ENCODE measurements around the gene PROSER2. TPM values are rescaled to one million over a fixed set of nuclear protein-coding genes. Genes with fewer than 3 reads are reported as not detected.

Gene PROSER2
- total and polyA plus RNA-seq, 4 donors: 6.5 to 24.9 (median 9.9) TPM

DNA sequence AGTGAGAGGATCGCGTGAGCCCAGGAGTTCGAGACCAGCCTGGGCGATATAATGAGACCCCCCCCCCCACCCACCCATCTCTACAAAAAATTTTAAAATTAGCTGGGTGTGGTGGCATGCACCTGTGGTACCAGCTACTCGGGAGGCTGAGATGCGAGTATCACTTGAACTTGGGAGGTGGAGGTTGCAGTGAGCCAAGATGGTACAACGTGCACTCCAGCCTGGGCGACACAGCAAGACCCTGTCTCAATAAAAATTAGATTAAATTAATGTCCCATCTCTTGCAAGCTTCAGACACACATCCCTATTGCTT is 391 bp upstream of the PROSER2 start:
- no peak for TF ChIP-seq JUND (IDR thresholded peaks at IDR 0.05)
- TF ChIP-seq FOXA2 (IDR thresholded peaks at IDR 0.05): no peak
- TF ChIP-seq, protein P1, sequence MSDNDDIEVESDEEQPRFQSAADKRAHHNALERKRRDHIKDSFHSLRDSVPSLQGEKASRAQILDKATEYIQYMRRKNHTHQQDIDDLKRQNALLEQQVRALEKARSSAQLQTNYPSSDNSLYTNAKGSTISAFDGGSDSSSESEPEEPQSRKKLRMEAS (IDR thresholded peaks at IDR 0.05): no peak
- TF ChIP-seq, protein P2, sequence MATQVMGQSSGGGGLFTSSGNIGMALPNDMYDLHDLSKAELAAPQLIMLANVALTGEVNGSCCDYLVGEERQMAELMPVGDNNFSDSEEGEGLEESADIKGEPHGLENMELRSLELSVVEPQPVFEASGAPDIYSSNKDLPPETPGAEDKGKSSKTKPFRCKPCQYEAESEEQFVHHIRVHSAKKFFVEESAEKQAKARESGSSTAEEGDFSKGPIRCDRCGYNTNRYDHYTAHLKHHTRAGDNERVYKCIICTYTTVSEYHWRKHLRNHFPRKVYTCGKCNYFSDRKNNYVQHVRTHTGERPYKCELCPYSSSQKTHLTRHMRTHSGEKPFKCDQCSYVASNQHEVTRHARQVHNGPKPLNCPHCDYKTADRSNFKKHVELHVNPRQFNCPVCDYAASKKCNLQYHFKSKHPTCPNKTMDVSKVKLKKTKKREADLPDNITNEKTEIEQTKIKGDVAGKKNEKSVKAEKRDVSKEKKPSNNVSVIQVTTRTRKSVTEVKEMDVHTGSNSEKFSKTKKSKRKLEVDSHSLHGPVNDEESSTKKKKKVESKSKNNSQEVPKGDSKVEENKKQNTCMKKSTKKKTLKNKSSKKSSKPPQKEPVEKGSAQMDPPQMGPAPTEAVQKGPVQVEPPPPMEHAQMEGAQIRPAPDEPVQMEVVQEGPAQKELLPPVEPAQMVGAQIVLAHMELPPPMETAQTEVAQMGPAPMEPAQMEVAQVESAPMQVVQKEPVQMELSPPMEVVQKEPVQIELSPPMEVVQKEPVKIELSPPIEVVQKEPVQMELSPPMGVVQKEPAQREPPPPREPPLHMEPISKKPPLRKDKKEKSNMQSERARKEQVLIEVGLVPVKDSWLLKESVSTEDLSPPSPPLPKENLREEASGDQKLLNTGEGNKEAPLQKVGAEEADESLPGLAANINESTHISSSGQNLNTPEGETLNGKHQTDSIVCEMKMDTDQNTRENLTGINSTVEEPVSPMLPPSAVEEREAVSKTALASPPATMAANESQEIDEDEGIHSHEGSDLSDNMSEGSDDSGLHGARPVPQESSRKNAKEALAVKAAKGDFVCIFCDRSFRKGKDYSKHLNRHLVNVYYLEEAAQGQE (IDR thresholded peaks at IDR 0.05): no peak
- no peak for TF ChIP-seq RXRA (IDR thresholded peaks at IDR 0.05)
- no peak for TF ChIP-seq EGR1 (IDR thresholded peaks at IDR 0.05; ENCODE audit: low read depth in 2 of 2)
- TF ChIP-seq NR2F2 (IDR thresholded peaks at IDR 0.05): no peak
- TF ChIP-seq, protein P3, sequence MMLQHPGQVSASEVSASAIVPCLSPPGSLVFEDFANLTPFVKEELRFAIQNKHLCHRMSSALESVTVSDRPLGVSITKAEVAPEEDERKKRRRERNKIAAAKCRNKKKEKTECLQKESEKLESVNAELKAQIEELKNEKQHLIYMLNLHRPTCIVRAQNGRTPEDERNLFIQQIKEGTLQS (IDR thresholded peaks at IDR 0.05): no peak
- TF ChIP-seq YY1 (IDR thresholded peaks at IDR 0.05): no peak
- Histone ChIP-seq H3K27ac (ENCODE audit: low read depth in 1 of 2, low read length in 2 of 2) (peak overlapping the region; percentile 96), H3K9ac (ENCODE audit: low read depth in 1 of 2, low read length in 2 of 2) (no peak overlapping the region), H3K27me3 (ENCODE audit: control insufficient read depth in 4 of 4, insufficient read depth in 4 of 4, low read length in 3 of 4) (no peaks in the 10 kb centered on the region), H3K4me3 (ENCODE audit: low read depth in 1 of 3, low read length in 3 of 3) (peak overlapping the region in 2 of 3 donors; percentile 82 to 97), H3K36me3 (ENCODE audit: control insufficient read depth in 4 of 4, insufficient read depth in 3 of 4, low read depth in 1 of 4, low read length in 3 of 4) (no peaks in the 10 kb centered on the region), H3K9me3 (ENCODE audit: control insufficient read depth in 4 of 4, low read length in 3 of 4) (no peaks in the 10 kb centered on the region), H3K4me1 (ENCODE audit: control insufficient read depth in 4 of 4, insufficient read depth in 4 of 4, low read length in 3 of 4) (peaks cover 4 to 24% (median 14%) of the 10 kb centered on the region in 4 donors)
- DNase-seq (ENCODE audit: low spot score): no peak
- 61% methylated on average over 8 of the region's 8 CpGs for WGBS

DNA sequence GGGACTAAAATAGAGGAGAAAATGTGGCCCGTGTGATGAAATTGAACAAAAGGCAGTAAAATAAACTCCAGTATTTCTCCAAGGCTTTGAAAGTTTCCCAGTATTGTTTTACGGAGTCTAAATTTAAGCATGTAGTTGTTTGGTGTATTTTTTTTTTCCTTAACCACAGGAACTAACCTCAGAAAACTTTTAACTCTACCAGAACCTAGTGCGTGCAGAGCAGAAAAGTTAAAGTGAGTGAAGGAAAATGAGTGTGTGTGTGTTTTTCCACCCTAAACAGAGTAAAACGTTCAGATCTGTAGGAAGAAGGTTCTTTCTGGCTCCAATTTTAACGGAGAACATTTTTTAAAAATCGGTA is 812 bp downstream of the PROSER2 start:
- Histone ChIP-seq H3K27me3 (ENCODE audit: control insufficient read depth in 4 of 4, insufficient read depth in 4 of 4, low read length in 3 of 4) (no peaks in the 10 kb centered on the region), H3K4me3 (ENCODE audit: low read depth in 1 of 3, low read length in 3 of 3) (peak overlapping the region; percentile 44 to 97 (median 82)), H3K9ac (ENCODE audit: low read depth in 1 of 2, low read length in 2 of 2) (peak overlapping the region; percentile 61 to 99), H3K27ac (ENCODE audit: low read depth in 1 of 2, low read length in 2 of 2) (peak overlapping the region; percentile 96), H3K4me1 (ENCODE audit: control insufficient read depth in 4 of 4, insufficient read depth in 4 of 4, low read length in 3 of 4) (peaks cover 9 to 35% (median 22%) of the 10 kb centered on the region in 4 donors), H3K36me3 (ENCODE audit: control insufficient read depth in 4 of 4, insufficient read depth in 3 of 4, low read depth in 1 of 4, low read length in 3 of 4) (no peaks in the 10 kb centered on the region), H3K9me3 (ENCODE audit: control insufficient read depth in 4 of 4, low read length in 3 of 4) (no peaks in the 10 kb centered on the region)
- DNase-seq (ENCODE audit: low spot score): no peak
- WGBS: 6% methylated on average over 6 of the region's 6 CpGs
- TF ChIP-seq, protein P1 (IDR thresholded peaks at IDR 0.05): peak; percentile 5
- TF ChIP-seq, protein P4, sequence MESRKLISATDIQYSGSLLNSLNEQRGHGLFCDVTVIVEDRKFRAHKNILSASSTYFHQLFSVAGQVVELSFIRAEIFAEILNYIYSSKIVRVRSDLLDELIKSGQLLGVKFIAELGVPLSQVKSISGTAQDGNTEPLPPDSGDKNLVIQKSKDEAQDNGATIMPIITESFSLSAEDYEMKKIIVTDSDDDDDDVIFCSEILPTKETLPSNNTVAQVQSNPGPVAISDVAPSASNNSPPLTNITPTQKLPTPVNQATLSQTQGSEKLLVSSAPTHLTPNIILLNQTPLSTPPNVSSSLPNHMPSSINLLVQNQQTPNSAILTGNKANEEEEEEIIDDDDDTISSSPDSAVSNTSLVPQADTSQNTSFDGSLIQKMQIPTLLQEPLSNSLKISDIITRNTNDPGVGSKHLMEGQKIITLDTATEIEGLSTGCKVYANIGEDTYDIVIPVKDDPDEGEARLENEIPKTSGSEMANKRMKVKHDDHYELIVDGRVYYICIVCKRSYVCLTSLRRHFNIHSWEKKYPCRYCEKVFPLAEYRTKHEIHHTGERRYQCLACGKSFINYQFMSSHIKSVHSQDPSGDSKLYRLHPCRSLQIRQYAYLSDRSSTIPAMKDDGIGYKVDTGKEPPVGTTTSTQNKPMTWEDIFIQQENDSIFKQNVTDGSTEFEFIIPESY (IDR thresholded peaks at IDR 0.05): no peak

DNA sequence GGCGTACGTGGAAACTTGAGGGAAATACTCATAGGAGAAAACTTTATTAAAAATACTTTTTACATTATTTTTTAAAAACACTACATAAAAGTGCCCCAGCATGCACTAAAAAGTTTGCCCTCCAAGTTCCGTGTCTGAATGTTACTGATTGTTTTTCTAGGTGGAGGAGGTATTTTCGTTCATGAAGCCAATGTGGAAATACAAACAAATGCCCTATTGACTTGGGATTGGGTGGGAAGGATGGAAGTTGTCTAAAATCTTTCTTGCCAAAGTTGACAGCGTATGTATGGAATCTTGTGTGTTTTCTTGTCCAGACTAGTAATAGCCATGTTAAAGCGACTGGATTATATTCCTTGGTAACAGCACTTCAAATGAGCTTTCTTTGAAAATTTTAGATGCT is 1.2 kb downstream of the PROSER2 start:
- H3K9ac ChIP-seq (ENCODE audit: low read depth in 1 of 2, low read length in 2 of 2): peak overlapping the region; percentile 61 to 99
- H3K4me3 ChIP-seq (ENCODE audit: low read depth in 1 of 3, low read length in 3 of 3): peak overlapping the region; percentile 44 to 97 (median 82)
- H3K36me3 ChIP-seq (ENCODE audit: control insufficient read depth in 4 of 4, insufficient read depth in 3 of 4, low read depth in 1 of 4, low read length in 3 of 4): no peaks in the 10 kb centered on the region
- no peaks in the 10 kb centered on the region for H3K27me3 ChIP-seq (ENCODE audit: control insufficient read depth in 4 of 4, insufficient read depth in 4 of 4, low read length in 3 of 4)
- H3K27ac ChIP-seq (ENCODE audit: low read depth in 1 of 2, low read length in 2 of 2): peak overlapping the region; percentile 96
- no peaks in the 10 kb centered on the region for H3K9me3 ChIP-seq (ENCODE audit: control insufficient read depth in 4 of 4, low read length in 3 of 4)
- 21% methylated on average over 6 of the region's 6 CpGs for WGBS
- peaks cover 9 to 39% (median 26%) of the 10 kb centered on the region in 4 donors for H3K4me1 ChIP-seq (ENCODE audit: control insufficient read depth in 4 of 4, insufficient read depth in 4 of 4, low read length in 3 of 4)
- DNase-seq (ENCODE audit: low spot score): no peak
- TF ChIP-seq, protein P1 (IDR thresholded peaks at IDR 0.05): no peak
- TF ChIP-seq FOXA2 (IDR thresholded peaks at IDR 0.05): peak; percentile 71
- TF ChIP-seq RXRA (IDR thresholded peaks at IDR 0.05): peak in 1 of 2 donors; percentile 41
- TF ChIP-seq, protein P4 (IDR thresholded peaks at IDR 0.05): no peak
- TF ChIP-seq FOXA1 (IDR thresholded peaks at IDR 0.05): peak; percentile 35
- no peak for TF ChIP-seq HNF4A (conservative IDR thresholded peaks at IDR 0.05)
- no peak for TF ChIP-seq EGR1 (IDR thresholded peaks at IDR 0.05; ENCODE audit: low read depth in 2 of 2)
- TF ChIP-seq NR2F2 (IDR thresholded peaks at IDR 0.05): no peak
- TF ChIP-seq RAD21 (IDR thresholded peaks at IDR 0.05): no peak
- no peak for TF ChIP-seq HNF4G (IDR thresholded peaks at IDR 0.05)
- peak; percentile 99 for TF ChIP-seq TAF1 (conservative IDR thresholded peaks at IDR 0.05)
- no peak for TF ChIP-seq JUND (IDR thresholded peaks at IDR 0.05)
- TF ChIP-seq, protein P3 (IDR thresholded peaks at IDR 0.05): no peak
- TF ChIP-seq, protein P5, sequence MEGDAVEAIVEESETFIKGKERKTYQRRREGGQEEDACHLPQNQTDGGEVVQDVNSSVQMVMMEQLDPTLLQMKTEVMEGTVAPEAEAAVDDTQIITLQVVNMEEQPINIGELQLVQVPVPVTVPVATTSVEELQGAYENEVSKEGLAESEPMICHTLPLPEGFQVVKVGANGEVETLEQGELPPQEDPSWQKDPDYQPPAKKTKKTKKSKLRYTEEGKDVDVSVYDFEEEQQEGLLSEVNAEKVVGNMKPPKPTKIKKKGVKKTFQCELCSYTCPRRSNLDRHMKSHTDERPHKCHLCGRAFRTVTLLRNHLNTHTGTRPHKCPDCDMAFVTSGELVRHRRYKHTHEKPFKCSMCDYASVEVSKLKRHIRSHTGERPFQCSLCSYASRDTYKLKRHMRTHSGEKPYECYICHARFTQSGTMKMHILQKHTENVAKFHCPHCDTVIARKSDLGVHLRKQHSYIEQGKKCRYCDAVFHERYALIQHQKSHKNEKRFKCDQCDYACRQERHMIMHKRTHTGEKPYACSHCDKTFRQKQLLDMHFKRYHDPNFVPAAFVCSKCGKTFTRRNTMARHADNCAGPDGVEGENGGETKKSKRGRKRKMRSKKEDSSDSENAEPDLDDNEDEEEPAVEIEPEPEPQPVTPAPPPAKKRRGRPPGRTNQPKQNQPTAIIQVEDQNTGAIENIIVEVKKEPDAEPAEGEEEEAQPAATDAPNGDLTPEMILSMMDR (IDR thresholded peaks at IDR 0.05; ENCODE audit: low read depth, low read length, missing input control): no peak

All from liver (tissue), 9 donors.